Measurements from ENCODE around the gene FGFRL1. TPM values are rescaled to one million over a fixed set of nuclear protein-coding genes. Genes with fewer than 3 reads are reported as not detected.
"Not testable (repeated sequence)": the region's sequence is repeated elsewhere in the genome, so short reads cannot be mapped to it uniquely, and the experiment has no call there.

FGFRL1 gene
- total RNA-seq, 1 donor from 2014 or later, result 58.8 TPM

DNA sequence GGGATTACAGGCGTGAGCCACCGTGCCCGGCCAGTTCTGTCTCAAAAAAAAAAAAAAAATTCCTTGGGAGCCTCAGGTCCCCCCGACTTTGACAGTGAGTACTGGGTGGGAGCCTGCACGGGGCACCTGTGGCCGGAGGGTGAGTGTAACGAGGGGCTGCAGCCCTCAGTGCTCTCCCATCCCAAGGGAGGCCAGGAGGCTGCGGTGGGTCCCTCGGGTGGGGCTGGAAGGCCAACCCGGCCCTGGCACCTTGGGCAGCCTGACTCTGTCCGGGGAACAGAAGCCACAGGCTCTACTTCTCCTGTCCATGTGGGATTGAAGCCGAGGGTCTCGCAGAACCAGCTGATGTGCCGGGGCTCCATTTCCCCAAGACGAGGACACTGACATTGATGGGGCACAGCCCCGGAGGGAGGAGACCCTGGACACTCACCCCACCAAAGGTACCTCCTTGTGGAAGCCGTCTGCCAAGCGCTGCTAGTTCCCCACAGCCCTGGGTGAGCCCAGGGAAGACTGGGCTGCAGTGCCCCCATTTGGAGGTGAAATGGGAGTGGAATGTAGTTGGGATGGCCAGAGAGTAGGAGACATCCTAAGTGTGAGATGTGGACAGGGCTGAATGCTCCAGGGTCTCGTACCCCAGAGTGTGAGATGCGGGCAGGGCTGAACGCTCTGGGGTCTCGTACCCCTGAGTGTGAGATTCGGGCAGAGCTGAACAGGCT, 16.0 kb upstream of the FGFRL1 start:
- Mint-ChIP-seq H3K27me3 (ENCODE audit: low read depth) (peaks cover 35% of the 10 kb centered on the region), H3K4me1 (peaks cover 8% of the 10 kb centered on the region), H3K36me3 (ENCODE audit: low read depth) (no peaks in the 10 kb centered on the region), H3K9me3 (no peaks in the 10 kb centered on the region), H3K4me3 (peak overlapping the region; percentile 32), H3K27ac (ENCODE audit: unreplicated experiment) (no peak overlapping the region)
- TF ChIP-seq, protein P1, sequence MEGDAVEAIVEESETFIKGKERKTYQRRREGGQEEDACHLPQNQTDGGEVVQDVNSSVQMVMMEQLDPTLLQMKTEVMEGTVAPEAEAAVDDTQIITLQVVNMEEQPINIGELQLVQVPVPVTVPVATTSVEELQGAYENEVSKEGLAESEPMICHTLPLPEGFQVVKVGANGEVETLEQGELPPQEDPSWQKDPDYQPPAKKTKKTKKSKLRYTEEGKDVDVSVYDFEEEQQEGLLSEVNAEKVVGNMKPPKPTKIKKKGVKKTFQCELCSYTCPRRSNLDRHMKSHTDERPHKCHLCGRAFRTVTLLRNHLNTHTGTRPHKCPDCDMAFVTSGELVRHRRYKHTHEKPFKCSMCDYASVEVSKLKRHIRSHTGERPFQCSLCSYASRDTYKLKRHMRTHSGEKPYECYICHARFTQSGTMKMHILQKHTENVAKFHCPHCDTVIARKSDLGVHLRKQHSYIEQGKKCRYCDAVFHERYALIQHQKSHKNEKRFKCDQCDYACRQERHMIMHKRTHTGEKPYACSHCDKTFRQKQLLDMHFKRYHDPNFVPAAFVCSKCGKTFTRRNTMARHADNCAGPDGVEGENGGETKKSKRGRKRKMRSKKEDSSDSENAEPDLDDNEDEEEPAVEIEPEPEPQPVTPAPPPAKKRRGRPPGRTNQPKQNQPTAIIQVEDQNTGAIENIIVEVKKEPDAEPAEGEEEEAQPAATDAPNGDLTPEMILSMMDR (conservative IDR thresholded peaks at IDR 0.05), result no peak
- no peak for DNase-seq (ENCODE audit: low read depth, low spot score)

DNA sequence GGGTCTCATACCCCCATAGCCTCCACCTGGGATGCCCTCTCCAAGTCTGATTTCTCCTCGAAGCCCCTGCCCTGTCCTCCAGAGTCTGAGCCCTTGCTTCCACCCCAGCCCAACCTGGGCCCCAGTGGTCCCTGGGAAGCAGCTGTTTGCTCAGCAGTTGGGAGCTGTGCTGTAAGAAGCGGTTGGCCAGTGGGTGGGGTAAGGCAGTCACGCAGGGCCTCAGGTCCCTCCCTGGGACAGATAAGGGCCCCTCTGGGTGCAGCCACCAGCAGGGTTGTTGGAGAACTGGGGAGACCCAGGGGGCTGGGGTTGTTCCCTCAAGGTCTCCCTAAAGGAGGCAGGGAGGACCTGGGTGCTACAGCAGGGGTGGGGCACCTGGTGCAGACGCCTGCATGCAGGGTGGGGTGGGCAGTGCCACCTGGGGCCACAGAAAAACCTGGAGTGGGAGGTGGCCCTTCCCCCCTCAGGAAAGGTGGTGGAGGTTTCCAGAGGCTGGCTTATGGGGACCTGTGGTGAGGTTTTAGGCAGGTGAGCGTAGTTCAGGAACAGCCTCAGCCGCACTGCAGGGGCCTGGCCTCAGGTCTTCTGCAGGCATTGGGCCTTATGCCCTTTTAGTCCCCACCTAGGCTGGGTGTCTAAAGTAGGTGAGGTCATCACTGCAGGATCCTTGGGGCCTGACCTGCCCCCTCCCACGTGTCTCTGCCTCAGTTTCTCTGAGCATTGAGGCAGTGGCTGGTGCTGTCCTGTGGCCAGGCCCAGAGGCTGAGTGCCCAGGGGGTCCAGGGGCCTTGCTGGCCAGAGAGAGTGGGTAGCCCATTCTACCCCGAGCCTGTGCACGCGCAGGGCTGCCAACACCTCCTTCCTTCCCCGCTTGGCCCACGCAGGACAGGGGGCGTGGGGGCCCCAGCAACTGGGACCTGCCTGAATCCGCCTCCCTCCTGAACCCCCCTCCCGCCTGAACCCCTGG, 15.1 kb upstream of the FGFRL1 start:
- no peak for DNase-seq (ENCODE audit: low read depth, low spot score)
- Mint-ChIP-seq H3K9me3 (no peaks in the 10 kb centered on the region), H3K27ac (ENCODE audit: unreplicated experiment) (no peak overlapping the region), H3K36me3 (ENCODE audit: low read depth) (no peaks in the 10 kb centered on the region), H3K27me3 (ENCODE audit: low read depth) (peaks cover 41% of the 10 kb centered on the region), H3K4me1 (peaks cover 8% of the 10 kb centered on the region), H3K4me3 (no peak overlapping the region)
- TF ChIP-seq, protein P1 (conservative IDR thresholded peaks at IDR 0.05), result no peak

DNA sequence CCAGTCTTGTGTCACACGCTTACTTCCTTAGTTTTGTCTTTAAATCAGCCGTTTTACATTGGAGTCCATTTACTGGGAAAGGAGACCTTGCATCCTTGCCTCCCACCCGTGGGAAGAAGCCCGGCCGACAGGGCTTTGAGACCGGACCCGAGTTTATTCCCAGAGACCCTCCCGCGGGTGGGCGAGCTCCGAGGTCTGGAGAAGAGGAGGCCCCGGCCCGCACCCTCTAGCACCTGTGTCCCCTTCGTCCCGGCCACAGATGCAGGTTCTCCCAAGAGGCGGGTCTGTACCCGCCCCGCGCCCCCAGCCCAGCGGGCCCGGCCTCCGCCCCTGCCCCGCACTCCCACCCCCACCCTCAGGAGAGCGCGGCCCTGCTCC, 14.4 kb upstream of the FGFRL1 start:
- TF ChIP-seq, protein P1 (conservative IDR thresholded peaks at IDR 0.05), result no peak
- Mint-ChIP-seq H3K27me3 (ENCODE audit: low read depth) (peaks cover 47% of the 10 kb centered on the region), H3K4me1 (peaks cover 8% of the 10 kb centered on the region), H3K27ac (ENCODE audit: unreplicated experiment) (no peak overlapping the region), H3K9me3 (no peaks in the 10 kb centered on the region), H3K36me3 (ENCODE audit: low read depth) (no peaks in the 10 kb centered on the region), H3K4me3 (no peak overlapping the region)
- DNase-seq (ENCODE audit: low read depth, low spot score), result no peak

DNA sequence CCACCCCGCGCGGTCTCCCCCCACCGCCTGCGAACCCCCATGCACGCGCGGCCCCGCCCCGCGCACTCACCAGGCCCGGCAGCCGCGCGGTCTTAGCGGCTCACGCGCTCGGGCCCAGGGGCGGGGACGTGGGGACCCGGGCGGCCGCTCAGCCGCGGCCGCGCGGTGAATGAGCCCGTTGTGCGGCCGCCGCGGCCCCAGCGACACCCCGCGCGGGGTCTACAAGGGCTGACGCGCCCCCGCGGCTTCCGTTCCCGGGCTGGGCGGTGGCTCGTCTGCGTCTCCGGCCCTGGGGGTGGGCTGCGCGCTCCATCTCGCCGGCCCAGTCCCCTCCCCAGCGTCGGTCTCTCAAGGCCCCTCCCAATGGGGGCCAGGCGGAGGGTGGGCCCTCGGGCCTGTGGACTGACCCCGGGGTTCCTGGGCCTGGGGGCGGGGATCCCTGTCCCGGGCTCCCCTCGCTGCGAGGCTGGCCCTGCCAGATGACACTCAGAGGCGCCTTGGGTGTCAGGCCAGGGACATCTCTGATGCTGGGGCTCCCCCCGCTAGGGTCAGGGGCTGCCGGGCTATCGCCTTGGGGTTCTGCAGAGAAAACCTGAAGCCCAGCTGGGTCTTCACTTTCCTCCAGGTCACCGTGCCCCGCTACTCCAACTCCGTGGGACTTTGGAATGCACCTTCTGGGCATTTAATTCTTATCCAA, 13.9 kb upstream of the FGFRL1 start:
- H3K4me3 Mint-ChIP-seq, result no peak overlapping the region
- H3K4me1 Mint-ChIP-seq, result peaks cover 7% of the 10 kb centered on the region
- no peak overlapping the region for H3K27ac Mint-ChIP-seq (ENCODE audit: unreplicated experiment)
- no peaks in the 10 kb centered on the region for H3K36me3 Mint-ChIP-seq (ENCODE audit: low read depth)
- TF ChIP-seq, protein P1 (conservative IDR thresholded peaks at IDR 0.05), result no peak
- no peaks in the 10 kb centered on the region for H3K9me3 Mint-ChIP-seq
- peaks cover 50% of the 10 kb centered on the region for H3K27me3 Mint-ChIP-seq (ENCODE audit: low read depth)
- DNase-seq (ENCODE audit: low read depth, low spot score), result no peak

DNA sequence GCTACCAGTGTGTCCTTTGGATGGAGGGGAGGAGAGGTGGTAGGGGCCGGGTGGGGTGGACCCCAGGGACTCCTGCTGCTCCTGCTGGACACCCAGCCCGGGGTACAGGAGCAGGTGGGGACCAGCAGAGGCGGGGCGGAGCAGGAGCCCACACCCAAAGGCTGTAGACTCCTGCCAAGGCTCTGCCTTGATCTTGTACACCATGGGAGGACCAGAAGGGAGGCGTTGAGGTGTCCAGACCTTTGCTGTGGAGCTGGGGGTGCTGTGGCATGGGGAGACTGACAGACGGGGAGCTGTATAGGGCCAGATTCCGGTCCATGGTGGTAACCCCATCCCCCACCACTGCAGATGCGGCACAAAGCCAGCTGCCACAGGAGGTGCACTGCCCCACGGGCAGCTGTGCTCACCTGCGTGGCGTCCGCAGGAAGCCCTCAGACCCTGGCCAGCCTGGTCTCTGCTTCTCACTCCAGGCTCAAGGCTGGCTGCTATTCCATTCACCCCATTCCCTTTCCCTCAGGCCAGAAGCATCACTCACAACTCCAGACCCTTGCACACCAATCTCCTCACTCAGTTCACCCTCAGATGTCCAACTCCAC, 13.2 kb upstream of the FGFRL1 start:
- Mint-ChIP-seq H3K27ac (ENCODE audit: unreplicated experiment) (no peak overlapping the region), H3K27me3 (ENCODE audit: low read depth) (peaks cover 50% of the 10 kb centered on the region), H3K4me1 (peaks cover 4% of the 10 kb centered on the region), H3K9me3 (no peaks in the 10 kb centered on the region), H3K36me3 (ENCODE audit: low read depth) (no peaks in the 10 kb centered on the region), H3K4me3 (no peak overlapping the region)
- DNase-seq (ENCODE audit: low read depth, low spot score), result no peak
- TF ChIP-seq, protein P1 (conservative IDR thresholded peaks at IDR 0.05), result no peak

DNA sequence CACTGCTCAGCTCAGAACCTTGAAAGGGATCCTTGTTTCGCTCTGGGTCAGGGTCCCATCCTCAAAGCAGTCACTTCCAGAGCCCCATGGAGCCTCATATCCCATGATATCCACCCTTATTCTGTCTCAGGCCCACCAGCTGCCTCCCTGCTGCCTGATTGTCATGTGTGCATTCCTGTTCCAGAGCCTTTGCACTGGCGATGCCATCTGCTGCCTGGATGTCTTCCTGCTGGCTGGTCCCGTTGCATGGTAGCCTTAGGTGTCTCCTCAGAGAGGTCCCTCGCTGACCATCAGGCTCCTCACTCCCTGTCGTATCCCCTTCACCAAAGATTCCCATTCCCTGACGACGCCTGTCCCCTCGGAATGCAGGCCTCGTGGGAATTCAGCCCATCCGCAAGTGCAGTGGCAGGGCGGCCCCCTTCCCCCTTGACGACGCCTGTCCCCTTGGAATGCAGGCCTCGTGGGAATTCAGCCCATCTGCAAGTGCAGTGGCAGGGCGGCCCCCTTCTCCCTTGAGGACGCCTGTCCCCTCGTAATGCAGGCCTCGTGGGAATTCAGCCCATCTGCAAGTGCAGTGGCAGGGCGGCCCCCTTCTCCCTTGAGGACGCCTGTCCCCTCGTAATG, 12.1 kb upstream of the FGFRL1 start:
- Mint-ChIP-seq H3K4me3 (peak overlapping the region; percentile 45), H3K27me3 (ENCODE audit: low read depth) (peaks cover 61% of the 10 kb centered on the region)
- not testable (repeated sequence) for H3K9me3 Mint-ChIP-seq; H3K27ac Mint-ChIP-seq (ENCODE audit: unreplicated experiment); DNase-seq (ENCODE audit: low read depth, low spot score); H3K4me1 Mint-ChIP-seq; H3K36me3 Mint-ChIP-seq (ENCODE audit: low read depth)

Data from neural crest cell (in vitro differentiated cells).